Neural crest cell (in vitro differentiated cells): ENCODE results near the gene KPRP. TPM values are rescaled to one million over a fixed set of nuclear protein-coding genes. Genes with fewer than 3 reads are reported as not detected.

ENCODE experiments used
- DNase-seq: peaks from one replicate; pipeline ENCODE4 v3.0.0; 2021; ENCODE audit warnings: low read depth, mixed read lengths, low spot score
- H3K27ac Mint-ChIP-seq: one replicate; pipeline ENCODE4 v1.8.0; 2021; ENCODE audit warnings: mild to moderate bottlenecking, mixed read lengths; ENCODE audit not compliant: unreplicated experiment
- H3K27me3 Mint-ChIP-seq: 2 replicates; pipeline ENCODE4 v1.8.0; 2021; ENCODE audit warnings: low read depth, mild to moderate bottlenecking, mixed read lengths
- H3K36me3 Mint-ChIP-seq: 2 replicates; pipeline ENCODE4 v1.8.0; 2021; ENCODE audit warnings: low read depth, mild to moderate bottlenecking, mixed read lengths
- H3K4me1 Mint-ChIP-seq: 2 replicates; pipeline ENCODE4 v1.8.0; 2021; ENCODE audit warnings: mixed read lengths
- H3K4me3 Mint-ChIP-seq: one replicate; pipeline ENCODE4 v1.8.0; 2021; ENCODE audit warnings: mild to moderate bottlenecking, mixed read lengths
- H3K9me3 Mint-ChIP-seq: 2 replicates; pipeline ENCODE4 v1.8.0; 2021; ENCODE audit warnings: mixed read lengths
- total RNA-seq: library from RNA; stranded (reverse); gene quantifications from 2 replicates; pipeline ENCODE4 v1.2.1, GENCODE V29; 2021
- TF ChIP-seq, protein P1 (sequence below): fragments of 200-600 bp; sonication (generic); conservative IDR thresholded peaks from 2 replicates; pipeline ENCODE4 v1.5.0; 2021; ENCODE audit warnings: antibody characterized with exemption, mild to moderate bottlenecking

Gene KPRP
- total RNA-seq, 1 donor from 2014 or later, result not detected

DNA sequence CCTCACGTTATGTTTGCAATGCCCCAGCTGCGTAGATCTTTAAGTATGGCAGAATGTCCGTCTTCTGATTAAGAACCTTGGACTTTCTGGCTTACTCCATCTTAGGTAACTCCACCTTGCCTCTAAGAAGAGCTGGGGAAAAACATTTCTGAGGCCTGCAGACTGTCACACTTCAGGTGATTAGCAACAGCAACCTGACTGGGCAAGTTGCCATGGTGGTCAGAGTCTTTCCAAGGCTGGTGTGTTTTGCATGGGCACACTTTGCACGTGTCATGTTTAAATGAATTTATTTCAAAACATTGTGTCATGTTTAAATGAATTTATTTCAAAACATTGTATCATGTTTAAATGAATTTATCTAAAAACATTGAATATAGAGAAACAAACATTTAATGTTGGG lies 811 bp downstream of the KPRP start:
- Mint-ChIP-seq H3K27ac (no peak overlapping the region), H3K4me1 (no peaks in the 10 kb centered on the region), H3K27me3 (no peaks in the 10 kb centered on the region), H3K9me3 (peaks cover 19% of the 10 kb centered on the region), H3K4me3 (no peak overlapping the region), H3K36me3 (peaks cover 11% of the 10 kb centered on the region)
- TF ChIP-seq, protein P1, sequence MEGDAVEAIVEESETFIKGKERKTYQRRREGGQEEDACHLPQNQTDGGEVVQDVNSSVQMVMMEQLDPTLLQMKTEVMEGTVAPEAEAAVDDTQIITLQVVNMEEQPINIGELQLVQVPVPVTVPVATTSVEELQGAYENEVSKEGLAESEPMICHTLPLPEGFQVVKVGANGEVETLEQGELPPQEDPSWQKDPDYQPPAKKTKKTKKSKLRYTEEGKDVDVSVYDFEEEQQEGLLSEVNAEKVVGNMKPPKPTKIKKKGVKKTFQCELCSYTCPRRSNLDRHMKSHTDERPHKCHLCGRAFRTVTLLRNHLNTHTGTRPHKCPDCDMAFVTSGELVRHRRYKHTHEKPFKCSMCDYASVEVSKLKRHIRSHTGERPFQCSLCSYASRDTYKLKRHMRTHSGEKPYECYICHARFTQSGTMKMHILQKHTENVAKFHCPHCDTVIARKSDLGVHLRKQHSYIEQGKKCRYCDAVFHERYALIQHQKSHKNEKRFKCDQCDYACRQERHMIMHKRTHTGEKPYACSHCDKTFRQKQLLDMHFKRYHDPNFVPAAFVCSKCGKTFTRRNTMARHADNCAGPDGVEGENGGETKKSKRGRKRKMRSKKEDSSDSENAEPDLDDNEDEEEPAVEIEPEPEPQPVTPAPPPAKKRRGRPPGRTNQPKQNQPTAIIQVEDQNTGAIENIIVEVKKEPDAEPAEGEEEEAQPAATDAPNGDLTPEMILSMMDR, result no peak
- no peak for DNase-seq

DNA sequence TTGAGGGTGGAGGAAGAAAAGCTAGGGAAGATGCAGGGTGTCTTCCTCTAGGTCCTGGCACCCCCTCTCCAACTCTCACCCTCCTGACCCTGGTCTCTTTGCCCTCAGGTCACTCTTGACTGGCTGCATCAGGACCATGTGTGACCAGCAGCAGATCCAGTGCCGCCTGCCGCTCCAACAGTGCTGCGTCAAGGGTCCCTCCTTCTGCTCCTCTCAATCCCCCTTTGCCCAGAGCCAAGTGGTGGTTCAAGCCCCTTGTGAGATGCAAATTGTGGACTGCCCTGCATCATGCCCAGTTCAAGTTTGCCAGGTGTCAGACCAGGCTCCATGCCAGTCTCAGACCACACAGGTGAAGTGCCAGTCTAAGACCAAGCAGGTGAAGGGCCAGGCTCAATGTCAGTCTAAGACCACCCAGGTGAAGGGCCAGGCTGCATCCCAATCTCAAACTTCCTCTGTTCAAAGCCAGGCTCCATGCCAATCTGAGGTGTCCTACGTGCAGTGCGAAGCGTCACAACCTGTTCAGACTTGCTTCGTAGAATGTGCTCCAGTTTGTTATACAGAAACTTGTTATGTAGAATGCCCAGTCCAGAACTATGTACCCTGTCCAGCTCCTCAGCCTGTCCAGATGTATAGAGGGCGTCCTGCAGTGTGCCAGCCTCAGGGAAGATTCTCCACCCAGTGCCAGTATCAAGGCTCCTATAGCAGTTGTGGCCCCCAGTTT lies 1.8 kb downstream of the KPRP start:
- no peak for DNase-seq
- Mint-ChIP-seq H3K4me3 (no peak overlapping the region), H3K27ac (no peak overlapping the region), H3K27me3 (no peaks in the 10 kb centered on the region), H3K9me3 (peaks cover 15% of the 10 kb centered on the region), H3K4me1 (no peaks in the 10 kb centered on the region), H3K36me3 (peaks cover 13% of the 10 kb centered on the region)
- TF ChIP-seq, protein P1, result no peak

- Mint-ChIP-seq H3K9me3 (peaks cover 13% of the 10 kb centered on the region), H3K4me1 (no peaks in the 10 kb centered on the region)
- TF ChIP-seq, protein P1, result no peak
These were observed 2.8 kb downstream of the KPRP start for GRCh38 chr1:152760551-152761190.

DNA sequence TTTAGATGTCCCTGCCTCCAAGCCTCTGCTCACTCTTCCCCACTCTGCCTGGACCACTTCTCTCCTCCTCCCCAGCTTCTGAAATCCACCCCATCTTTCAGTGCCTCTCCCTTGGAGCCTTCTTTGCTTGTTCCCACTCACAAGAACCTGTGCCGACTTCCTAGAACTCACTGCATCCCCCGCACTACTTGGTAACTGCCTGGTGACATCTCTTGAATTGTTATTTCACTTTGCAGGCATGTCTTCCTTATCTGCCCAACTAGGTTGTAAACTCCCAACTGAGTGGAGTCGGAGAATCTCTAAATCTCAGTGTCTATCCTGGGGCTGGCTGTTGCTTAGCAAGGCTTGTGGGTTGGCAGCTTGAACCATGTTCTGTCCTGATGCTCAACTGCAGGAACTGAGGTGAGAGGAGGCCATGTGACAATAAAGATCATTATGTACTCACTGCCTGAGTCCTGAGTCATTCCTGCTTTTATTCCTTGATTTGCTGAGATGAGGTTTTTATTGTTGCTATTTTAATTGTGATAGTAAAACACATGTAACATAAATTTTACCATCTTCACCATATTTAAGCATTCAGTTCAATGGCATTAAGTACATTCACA lies 3.9 kb downstream of the KPRP start:
- Mint-ChIP-seq H3K9me3 (peaks cover 16% of the 10 kb centered on the region), H3K36me3 (peaks cover 15% of the 10 kb centered on the region)

More at GRCh38 chr1:152760551-152761190, 2.8 kb downstream of the KPRP start:
- Mint-ChIP-seq H3K4me3 (no peak overlapping the region), H3K27me3 (no peaks in the 10 kb centered on the region), H3K27ac (no peak overlapping the region), H3K36me3 (peaks cover 15% of the 10 kb centered on the region)
- no peak for DNase-seq

GRCh38 chr1:152768847-152769533 lies 11.2 kb downstream of the KPRP start:
- H3K9me3 Mint-ChIP-seq, result peaks cover 23% of the 10 kb centered on the region
- TF ChIP-seq, protein P1, result no peak
- H3K27ac Mint-ChIP-seq, result no peak overlapping the region
- no peak overlapping the region for H3K4me3 Mint-ChIP-seq
- DNase-seq, result no peak
- H3K36me3 Mint-ChIP-seq, result peaks cover 9% of the 10 kb centered on the region
- no peaks in the 10 kb centered on the region for H3K27me3 Mint-ChIP-seq
- no peaks in the 10 kb centered on the region for H3K4me1 Mint-ChIP-seq

More for the DNA sequence above, 3.9 kb downstream of the KPRP start:
- TF ChIP-seq, protein P1, result no peak
- Mint-ChIP-seq H3K27ac (no peak overlapping the region), H3K27me3 (no peaks in the 10 kb centered on the region), H3K4me1 (no peaks in the 10 kb centered on the region), H3K4me3 (no peak overlapping the region)
- no peak for DNase-seq
